ENCODE data around the gene CYTH2. TPM values are rescaled to one million over a fixed set of nuclear protein-coding genes. Genes with fewer than 3 reads are reported as not detected.

CYTH2 gene
- total and polyA plus RNA-seq, 9 of the 15 experiments (the other 6 are each of a cell fraction or from before 2014, with no cell fraction given): 1.8 to 45.2 (median 23.8) TPM

DNA sequence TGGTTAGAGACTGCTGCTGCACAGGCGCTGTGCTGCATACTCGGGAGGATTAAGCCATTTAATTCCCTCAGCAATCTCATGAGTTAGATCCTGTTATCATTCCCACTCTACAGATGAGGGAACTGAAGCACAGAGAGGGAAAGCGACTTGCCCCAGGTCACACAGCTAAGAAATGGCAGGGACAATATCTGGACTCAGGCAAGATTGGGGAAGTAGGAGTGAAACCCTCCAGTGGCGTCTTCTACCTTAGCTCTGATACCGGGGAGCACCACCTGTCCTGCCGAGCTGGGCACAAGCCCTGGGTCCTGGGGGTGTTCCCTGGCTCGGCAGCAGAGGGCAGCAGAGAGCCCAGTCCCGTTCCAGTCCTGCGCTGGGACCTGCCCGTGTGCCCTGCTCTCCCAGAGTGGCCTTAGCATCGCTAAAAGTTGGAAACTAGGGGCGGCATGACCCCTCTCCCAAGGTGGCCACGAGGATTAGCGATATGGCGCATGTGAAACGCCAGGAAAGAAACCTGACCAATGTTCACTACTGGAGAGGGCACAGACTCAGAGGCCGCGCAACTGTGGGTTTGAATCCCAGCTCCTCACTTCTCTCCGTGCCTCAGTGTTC, 20.5 kb downstream of the CYTH2 start (continued):
- TF ChIP-seq RB1 (IDR thresholded peaks at IDR 0.05; ENCODE audit: low read depth) (peak; percentile 65), CBX1 (IDR thresholded peaks at IDR 0.05; ENCODE audit: low read depth) (peak; percentile 69; the same call in 1 of the 2 replicates), CCAR2 (IDR thresholded peaks at IDR 0.05; ENCODE audit: low read depth, low read length) (no peak), ZNF263 (CRISPR knock-in tag; IDR thresholded peaks at IDR 0.05; ENCODE audit: borderline replicate concordance) (peak; percentile 95), ZFP30 (CRISPR knock-in tag; IDR thresholded peaks at IDR 0.05; ENCODE audit: borderline replicate concordance) (no peak), ETS2 (tag; IDR thresholded peaks at IDR 0.05; ENCODE audit: borderline replicate concordance, poor library complexity, severe bottlenecking) (no peak), HMG20B (CRISPR knock-in tag; IDR thresholded peaks at IDR 0.05) (no peak), E2F5 (CRISPR knock-in tag; IDR thresholded peaks at IDR 0.05) (0 out of 2 replicates have a peak, but pooled peaks have one; percentile 77), EP400 (IDR thresholded peaks at IDR 0.05) (no peak), CREB1 (IDR thresholded peaks at IDR 0.05) (no peak), CREB1 (CRISPR knock-in tag; IDR thresholded peaks at IDR 0.05) (peak; percentile 42; the same call in 1 of the 2 replicates), MAZ (CRISPR knock-in tag; conservative IDR thresholded peaks at IDR 0.05 in 1 of 2, IDR thresholded peaks at IDR 0.05 in 1 of 2) (peak in 1 of 2 experiments; percentile 26; a peak in 1 of 4 replicates), ZNF408 (CRISPR knock-in tag; IDR thresholded peaks at IDR 0.05; ENCODE audit: low read depth) (no peak), ZKSCAN1 (IDR thresholded peaks at IDR 0.05; ENCODE audit: low read depth, low read length) (no peak), KAT8 (IDR thresholded peaks at IDR 0.05; ENCODE audit: low read depth) (no peak), ZNF253 (CRISPR knock-in tag; conservative IDR thresholded peaks at IDR 0.05) (no peak), RBFOX2 (IDR thresholded peaks at IDR 0.05; ENCODE audit: low read depth, low read length) (no peak), MAX (CRISPR knock-in tag; IDR thresholded peaks at IDR 0.05) (peak; percentile 62), IRF1 (CRISPR knock-in tag; IDR thresholded peaks at IDR 0.05; ENCODE audit: borderline replicate concordance) (no peak)
- TF ChIP-seq, protein P1, sequence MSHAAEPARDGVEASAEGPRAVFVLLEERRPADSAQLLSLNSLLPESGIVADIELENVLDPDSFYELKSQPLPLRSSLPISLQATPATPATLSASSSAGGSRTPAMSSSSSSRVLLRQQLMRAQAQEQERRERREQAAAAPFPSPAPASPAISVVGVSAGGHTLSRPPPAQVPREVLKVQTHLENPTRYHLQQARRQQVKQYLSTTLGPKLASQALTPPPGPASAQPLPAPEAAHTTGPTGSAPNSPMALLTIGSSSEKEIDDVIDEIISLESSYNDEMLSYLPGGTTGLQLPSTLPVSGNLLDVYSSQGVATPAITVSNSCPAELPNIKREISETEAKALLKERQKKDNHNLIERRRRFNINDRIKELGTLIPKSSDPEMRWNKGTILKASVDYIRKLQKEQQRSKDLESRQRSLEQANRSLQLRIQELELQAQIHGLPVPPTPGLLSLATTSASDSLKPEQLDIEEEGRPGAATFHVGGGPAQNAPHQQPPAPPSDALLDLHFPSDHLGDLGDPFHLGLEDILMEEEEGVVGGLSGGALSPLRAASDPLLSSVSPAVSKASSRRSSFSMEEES (CRISPR knock-in tag; IDR thresholded peaks at IDR 0.05): no peak
- TF ChIP-seq, protein P2, sequence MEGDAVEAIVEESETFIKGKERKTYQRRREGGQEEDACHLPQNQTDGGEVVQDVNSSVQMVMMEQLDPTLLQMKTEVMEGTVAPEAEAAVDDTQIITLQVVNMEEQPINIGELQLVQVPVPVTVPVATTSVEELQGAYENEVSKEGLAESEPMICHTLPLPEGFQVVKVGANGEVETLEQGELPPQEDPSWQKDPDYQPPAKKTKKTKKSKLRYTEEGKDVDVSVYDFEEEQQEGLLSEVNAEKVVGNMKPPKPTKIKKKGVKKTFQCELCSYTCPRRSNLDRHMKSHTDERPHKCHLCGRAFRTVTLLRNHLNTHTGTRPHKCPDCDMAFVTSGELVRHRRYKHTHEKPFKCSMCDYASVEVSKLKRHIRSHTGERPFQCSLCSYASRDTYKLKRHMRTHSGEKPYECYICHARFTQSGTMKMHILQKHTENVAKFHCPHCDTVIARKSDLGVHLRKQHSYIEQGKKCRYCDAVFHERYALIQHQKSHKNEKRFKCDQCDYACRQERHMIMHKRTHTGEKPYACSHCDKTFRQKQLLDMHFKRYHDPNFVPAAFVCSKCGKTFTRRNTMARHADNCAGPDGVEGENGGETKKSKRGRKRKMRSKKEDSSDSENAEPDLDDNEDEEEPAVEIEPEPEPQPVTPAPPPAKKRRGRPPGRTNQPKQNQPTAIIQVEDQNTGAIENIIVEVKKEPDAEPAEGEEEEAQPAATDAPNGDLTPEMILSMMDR (IDR thresholded peaks at IDR 0.05 in 2 of 3, conservative IDR thresholded peaks at IDR 0.05 in 1 of 3; ENCODE audit: insufficient read depth in 2 of 3, low read depth in 1 of 3, low read length in 3 of 3): peak; percentile 88 to 96 (median 89)

Data from K562 (cell line).